Brain microvascular endothelial cell (primary cell): ENCODE measurements around the gene CCDC157.

Source experiments
- DNase-seq: peaks from one replicate; pipeline ENCODE4 v3.0.0-alpha.2; 2020
- H3K27ac ChIP-seq: fragments of 250-450 bp; sonication (Bioruptor Pico); 2 replicates; pipeline ENCODE4 v1.5.1; 2020; ENCODE audit warnings: mild to moderate bottlenecking, moderate library complexity
- H3K27me3 ChIP-seq: fragments of 250-450 bp; sonication (Bioruptor Pico); replicated peaks from 2 replicates; pipeline ENCODE4 v1.5.1; 2020; ENCODE audit warnings: mild to moderate bottlenecking
- H3K36me3 ChIP-seq: fragments of 250-450 bp; sonication (Bioruptor Pico); replicated peaks from 2 replicates; pipeline ENCODE4 v1.5.1; 2020; ENCODE audit warnings: mild to moderate bottlenecking
- H3K4me3 ChIP-seq: 2 replicates; pipeline ENCODE4 v1.5.1; 2011; ENCODE audit warnings: low read depth, mild to moderate bottlenecking, control low read depth, low read length, moderate library complexity
- in situ Hi-C: cut with HindIII; loops from 2 replicates; pipeline ENCODE4 v1.10.0; 2017; ENCODE audit warnings: low sequenced_read_pairs, low pct_ligation_motif_present
- TF ChIP-seq, protein P1 (sequence below): IDR thresholded peaks from 2 replicates; pipeline ENCODE4 v1.5.1; 2011; ENCODE audit warnings: low read depth, mild to moderate bottlenecking, moderate library complexity, low read length, control low read depth, inconsistent platforms; ENCODE audit errors: missing control alignments

CCDC157 gene

GRCh38 chr22:30325065-30325720 lies 31.6 kb upstream of the CCDC157 start:
- peak overlapping the region; percentile 79 for H3K4me3 ChIP-seq
- in situ Hi-C loops, result no loop called here
- H3K27me3 ChIP-seq, result no peaks in the 10 kb centered on the region
- peaks cover 2% of the 10 kb centered on the region for H3K36me3 ChIP-seq
- H3K27ac ChIP-seq, result peak overlapping the region; percentile 56
- DNase-seq, result peak; percentile 77
- TF ChIP-seq, protein P1, sequence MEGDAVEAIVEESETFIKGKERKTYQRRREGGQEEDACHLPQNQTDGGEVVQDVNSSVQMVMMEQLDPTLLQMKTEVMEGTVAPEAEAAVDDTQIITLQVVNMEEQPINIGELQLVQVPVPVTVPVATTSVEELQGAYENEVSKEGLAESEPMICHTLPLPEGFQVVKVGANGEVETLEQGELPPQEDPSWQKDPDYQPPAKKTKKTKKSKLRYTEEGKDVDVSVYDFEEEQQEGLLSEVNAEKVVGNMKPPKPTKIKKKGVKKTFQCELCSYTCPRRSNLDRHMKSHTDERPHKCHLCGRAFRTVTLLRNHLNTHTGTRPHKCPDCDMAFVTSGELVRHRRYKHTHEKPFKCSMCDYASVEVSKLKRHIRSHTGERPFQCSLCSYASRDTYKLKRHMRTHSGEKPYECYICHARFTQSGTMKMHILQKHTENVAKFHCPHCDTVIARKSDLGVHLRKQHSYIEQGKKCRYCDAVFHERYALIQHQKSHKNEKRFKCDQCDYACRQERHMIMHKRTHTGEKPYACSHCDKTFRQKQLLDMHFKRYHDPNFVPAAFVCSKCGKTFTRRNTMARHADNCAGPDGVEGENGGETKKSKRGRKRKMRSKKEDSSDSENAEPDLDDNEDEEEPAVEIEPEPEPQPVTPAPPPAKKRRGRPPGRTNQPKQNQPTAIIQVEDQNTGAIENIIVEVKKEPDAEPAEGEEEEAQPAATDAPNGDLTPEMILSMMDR, result no peak

DNA sequence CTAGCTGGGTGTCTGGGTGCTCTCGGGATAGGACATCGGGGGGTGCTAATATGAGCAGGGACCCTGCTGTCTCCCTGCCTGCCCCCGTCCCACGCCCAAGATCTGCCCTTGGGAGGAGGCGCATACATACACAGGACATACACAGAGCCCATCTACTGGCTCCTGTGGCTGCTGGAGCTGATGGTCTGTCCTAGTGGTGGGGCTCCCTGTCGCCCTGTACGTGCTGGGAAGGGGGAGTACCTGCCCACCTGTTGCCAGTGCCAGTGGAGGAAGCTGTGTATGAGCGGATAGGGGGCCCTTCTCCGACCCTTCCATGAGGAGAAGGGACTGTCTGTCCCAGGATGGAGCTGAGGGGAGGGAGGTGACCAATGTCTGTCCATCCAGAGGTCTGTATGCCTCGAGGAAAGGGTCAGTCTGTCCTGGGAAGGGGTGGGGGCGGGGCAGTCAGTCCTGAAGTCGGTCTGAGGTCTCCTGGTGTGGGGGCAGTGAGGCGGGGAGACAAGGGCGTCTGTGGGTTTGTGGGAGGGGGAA lies 31.0 kb upstream of the CCDC157 start:
- Histone ChIP-seq H3K27me3 (no peaks in the 10 kb centered on the region), H3K36me3 (peaks cover 4% of the 10 kb centered on the region), H3K4me3 (peak overlapping the region; percentile 79), H3K27ac (peak overlapping the region; percentile 56)
- TF ChIP-seq, protein P1, result no peak
- in situ Hi-C loops, result no loop called here
- DNase-seq, result no peak

- H3K27ac ChIP-seq, result peak overlapping the region; percentile 77
- peak overlapping the region; percentile 79 for H3K4me3 ChIP-seq
- DNase-seq, result no peak
- in situ Hi-C loops, result no loop called here
- no peaks in the 10 kb centered on the region for H3K27me3 ChIP-seq
- TF ChIP-seq, protein P1, result no peak
- H3K36me3 ChIP-seq, result peaks cover 4% of the 10 kb centered on the region
Measured at GRCh38 chr22:30326255-30326705, 30.5 kb upstream of the CCDC157 start.

- in situ Hi-C loops, result no loop called here
- Histone ChIP-seq H3K27ac (peak within 1 kb of the TSS; percentile 77), H3K36me3 (peaks cover 4% of the 10 kb centered on the region), H3K4me3 (peak within 1 kb of the TSS; percentile 79), H3K27me3 (no peaks in the 10 kb centered on the region)
- TF ChIP-seq, protein P1, result no peak
- peak; percentile 68 for DNase-seq
Measured at GRCh38 chr22:30326706-30327362, 30.0 kb upstream of the CCDC157 start, which contains the start of gene TBC1D10A. TBC1D10A (minus strand) TSS chr22:30326941; CDS start chr22:30326881, 60 bp downstream.

GRCh38 chr22:30327864-30328345 lies 28.9 kb upstream of the CCDC157 start:
- Histone ChIP-seq H3K27ac (no peak overlapping the region), H3K4me3 (no peak overlapping the region), H3K27me3 (no peaks in the 10 kb centered on the region), H3K36me3 (peaks cover 12% of the 10 kb centered on the region)
- in situ Hi-C loops, result no loop called here
- TF ChIP-seq, protein P1, result peak; percentile 12
- DNase-seq, result no peak
